GM12891 (cell line): Measurements from ENCODE around the gene SYDE2.

ENCODE experiments used
- PAX5 ChIP-seq: IDR thresholded peaks from 2 replicates; pipeline ENCODE4 v1.6.1; 2011; ENCODE audit warnings: low read length, moderate library complexity, mild to moderate bottlenecking; ENCODE audit not compliant: insufficient read depth, severe bottlenecking
- POLR2A ChIP-seq: IDR thresholded peaks from 2 replicates; pipeline ENCODE4 v1.6.1; 2011; ENCODE audit warnings: low read depth, low read length, control low read depth
- POLR2AphosphoS5 ChIP-seq: IDR thresholded peaks from 2 replicates; pipeline ENCODE4 v1.6.1; 2011; ENCODE audit warnings: low read depth, low read length, control low read depth
- POU2F2 ChIP-seq: IDR thresholded peaks from 2 replicates; pipeline ENCODE4 v1.6.1; 2011; ENCODE audit warnings: low read depth, mild to moderate bottlenecking, control low read depth, low read length, moderate library complexity
- SPI1 ChIP-seq: IDR thresholded peaks from 2 replicates; pipeline ENCODE4 v1.6.1; 2011; ENCODE audit warnings: low read depth, low read length, control low read depth
- TAF1 ChIP-seq: IDR thresholded peaks from 2 replicates; pipeline ENCODE4 v1.6.1; 2011; ENCODE audit warnings: low read depth, low read length, control low read depth

GRCh38 chr1:85243372-85243771 lies 42.6 kb upstream of the SYDE2 start:
- TF ChIP-seq POLR2A (no peak), POU2F2 (no peak), POLR2AphosphoS5 (no peak), TAF1 (no peak), SPI1 (no peak), PAX5 (no peak)
